ENCODE data around the gene UMODL1. TPM values are rescaled to one million over a fixed set of nuclear protein-coding genes. Genes with fewer than 3 reads are reported as not detected.
A peak's percentile ranks its signal among the peaks of the same experiment; 100 is the strongest.

Gene UMODL1
- total RNA-seq, 6 donors from 2014 or later: 0.07 to 6.3 (median 0.59) TPM; not detected in 1

DNA sequence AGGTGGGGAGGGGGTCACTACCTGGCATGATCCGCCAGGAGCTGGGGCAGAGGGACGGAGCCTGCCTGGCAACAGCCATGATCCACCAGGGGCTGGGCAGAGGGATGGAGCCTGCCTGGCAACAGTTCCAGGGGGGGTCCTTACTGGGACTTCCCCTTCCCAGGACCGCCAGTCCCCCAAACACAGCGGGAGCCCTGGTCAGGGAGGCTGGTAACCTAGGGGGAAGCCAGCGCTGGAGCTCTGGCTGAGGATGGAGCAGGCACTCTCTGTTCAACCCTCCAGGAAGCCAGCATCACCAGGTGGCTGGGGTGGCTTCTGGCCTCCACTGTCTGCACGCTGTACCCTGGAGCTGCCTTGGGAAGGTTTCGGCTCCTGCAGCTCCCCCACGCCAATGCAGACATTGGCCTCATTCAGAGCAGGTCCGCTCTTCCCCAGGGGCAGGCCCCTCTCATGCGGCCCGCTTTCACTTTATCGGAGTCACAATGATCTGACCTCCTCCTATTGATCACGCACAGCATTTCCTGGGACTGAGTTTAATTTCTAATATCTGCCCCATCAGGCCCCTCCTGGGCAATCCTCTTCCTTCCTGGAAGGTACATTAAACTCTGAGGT, 79.5 kb downstream of the UMODL1 start:
- Histone ChIP-seq H3K4me3 (no peak overlapping the region), H3K4me1 (peaks cover 7 to 34% (median 26%) of the 10 kb centered on the region in 4 donors), H3K9me3 (no peaks in the 10 kb centered on the region), H3K27me3 (no peaks in the 10 kb centered on the region), H3K36me3 (no peaks in the 10 kb centered on the region), H3K27ac (peak overlapping the region in 1 of 4 donors; percentile 63)
- 82 to 91% methylated on average over 8 to 13 of the region's 13 CpGs for WGBS, 2 donors
- no peak for ATAC-seq (ENCODE audit: low FRiP score in 2 of 2)
- DNase-seq: no peak
- no peak for TF ChIP-seq POLR2A (IDR thresholded peaks at IDR 0.05)

DNA sequence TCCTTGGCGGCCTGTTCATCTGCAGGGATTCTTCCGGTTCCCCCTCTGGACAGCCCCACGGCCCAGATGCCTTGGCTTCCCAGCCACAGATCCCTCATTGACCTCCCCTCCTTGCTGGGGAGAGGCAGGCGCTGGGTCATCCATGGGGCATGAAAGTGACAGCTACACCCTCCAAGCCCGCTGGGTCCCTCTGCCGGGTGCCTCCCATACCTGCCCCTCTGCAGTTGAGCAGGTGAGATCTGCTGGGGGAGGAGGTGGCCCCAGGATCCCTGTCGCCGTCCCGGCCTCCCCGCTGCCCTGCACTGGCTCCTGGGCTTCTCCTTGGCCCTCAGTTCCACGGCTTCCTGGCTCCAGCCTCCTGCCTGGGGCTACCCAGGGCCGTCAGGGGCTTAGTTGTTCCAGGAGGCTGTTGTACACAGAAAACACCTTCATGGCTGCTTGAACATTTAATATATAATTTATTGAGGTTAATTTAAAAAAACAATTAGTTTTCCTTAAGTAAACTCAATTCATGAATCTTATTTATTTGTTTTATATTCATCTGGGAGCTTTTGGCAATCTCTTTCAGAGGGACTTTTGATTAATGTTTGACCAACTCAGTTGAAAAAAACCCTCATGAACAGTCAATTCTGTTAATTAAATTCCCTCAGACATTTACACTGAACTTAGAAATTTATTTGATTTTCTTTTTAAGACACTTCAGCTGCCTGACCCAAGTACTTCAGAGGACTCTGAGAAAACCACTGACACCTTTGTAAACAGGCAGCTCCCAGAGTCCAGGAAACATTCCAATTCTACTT, 80.2 kb downstream of the UMODL1 start:
- no peak for DNase-seq
- ATAC-seq (ENCODE audit: low FRiP score in 2 of 2): peak in 1 of 2 donors; percentile 24
- H3K36me3 ChIP-seq: no peaks in the 10 kb centered on the region
- no peaks in the 10 kb centered on the region for H3K9me3 ChIP-seq
- no peaks in the 10 kb centered on the region for H3K27me3 ChIP-seq
- peaks cover 7 to 34% (median 24%) of the 10 kb centered on the region in 4 donors for H3K4me1 ChIP-seq
- TF ChIP-seq POLR2A (IDR thresholded peaks at IDR 0.05): no peak
- no peak for TF ChIP-seq POLR2AphosphoS5 (IDR thresholded peaks at IDR 0.05)
- no peak for TF ChIP-seq EP300 (IDR thresholded peaks at IDR 0.05)
- TF ChIP-seq, protein P1, sequence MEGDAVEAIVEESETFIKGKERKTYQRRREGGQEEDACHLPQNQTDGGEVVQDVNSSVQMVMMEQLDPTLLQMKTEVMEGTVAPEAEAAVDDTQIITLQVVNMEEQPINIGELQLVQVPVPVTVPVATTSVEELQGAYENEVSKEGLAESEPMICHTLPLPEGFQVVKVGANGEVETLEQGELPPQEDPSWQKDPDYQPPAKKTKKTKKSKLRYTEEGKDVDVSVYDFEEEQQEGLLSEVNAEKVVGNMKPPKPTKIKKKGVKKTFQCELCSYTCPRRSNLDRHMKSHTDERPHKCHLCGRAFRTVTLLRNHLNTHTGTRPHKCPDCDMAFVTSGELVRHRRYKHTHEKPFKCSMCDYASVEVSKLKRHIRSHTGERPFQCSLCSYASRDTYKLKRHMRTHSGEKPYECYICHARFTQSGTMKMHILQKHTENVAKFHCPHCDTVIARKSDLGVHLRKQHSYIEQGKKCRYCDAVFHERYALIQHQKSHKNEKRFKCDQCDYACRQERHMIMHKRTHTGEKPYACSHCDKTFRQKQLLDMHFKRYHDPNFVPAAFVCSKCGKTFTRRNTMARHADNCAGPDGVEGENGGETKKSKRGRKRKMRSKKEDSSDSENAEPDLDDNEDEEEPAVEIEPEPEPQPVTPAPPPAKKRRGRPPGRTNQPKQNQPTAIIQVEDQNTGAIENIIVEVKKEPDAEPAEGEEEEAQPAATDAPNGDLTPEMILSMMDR (IDR thresholded peaks at IDR 0.05): no peak
- no peak overlapping the region for H3K4me3 ChIP-seq
- 58 to 68% methylated on average over 4 to 12 of the region's 12 CpGs for WGBS, 2 donors
- H3K27ac ChIP-seq: peak overlapping the region in 3 of 4 donors; percentile 5 to 63 (median 52)

DNA sequence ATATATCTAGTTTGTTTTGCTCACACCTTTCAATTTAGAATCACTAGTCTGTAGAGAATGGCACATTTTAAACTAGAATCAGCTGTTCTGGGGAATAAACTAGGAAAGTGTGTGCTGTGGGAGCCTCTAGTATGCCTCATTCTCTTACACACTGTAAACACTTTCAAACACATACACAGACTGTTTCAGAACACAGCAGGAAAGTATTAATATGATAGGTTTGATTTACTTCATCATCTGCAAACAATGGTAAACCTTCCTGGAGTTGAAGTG, 80.8 kb downstream of the UMODL1 start:
- DNase-seq (no peak), ATAC-seq (ENCODE audit: low FRiP score in 2 of 2) (no peak)
- peaks cover 8 to 39% (median 26%) of the 10 kb centered on the region in 4 donors for H3K4me1 ChIP-seq
- H3K27ac ChIP-seq: peak overlapping the region in 3 of 4 donors; percentile 1 to 52 (median 5)
- no peak overlapping the region for H3K4me3 ChIP-seq
- H3K9me3 ChIP-seq: no peaks in the 10 kb centered on the region
- no peaks in the 10 kb centered on the region for H3K36me3 ChIP-seq
- TF ChIP-seq POLR2AphosphoS5 (IDR thresholded peaks at IDR 0.05) (no peak), EP300 (IDR thresholded peaks at IDR 0.05) (no peak), POLR2A (IDR thresholded peaks at IDR 0.05) (no peak)
- TF ChIP-seq, protein P1 (IDR thresholded peaks at IDR 0.05): no peak
- H3K27me3 ChIP-seq: no peaks in the 10 kb centered on the region

DNA sequence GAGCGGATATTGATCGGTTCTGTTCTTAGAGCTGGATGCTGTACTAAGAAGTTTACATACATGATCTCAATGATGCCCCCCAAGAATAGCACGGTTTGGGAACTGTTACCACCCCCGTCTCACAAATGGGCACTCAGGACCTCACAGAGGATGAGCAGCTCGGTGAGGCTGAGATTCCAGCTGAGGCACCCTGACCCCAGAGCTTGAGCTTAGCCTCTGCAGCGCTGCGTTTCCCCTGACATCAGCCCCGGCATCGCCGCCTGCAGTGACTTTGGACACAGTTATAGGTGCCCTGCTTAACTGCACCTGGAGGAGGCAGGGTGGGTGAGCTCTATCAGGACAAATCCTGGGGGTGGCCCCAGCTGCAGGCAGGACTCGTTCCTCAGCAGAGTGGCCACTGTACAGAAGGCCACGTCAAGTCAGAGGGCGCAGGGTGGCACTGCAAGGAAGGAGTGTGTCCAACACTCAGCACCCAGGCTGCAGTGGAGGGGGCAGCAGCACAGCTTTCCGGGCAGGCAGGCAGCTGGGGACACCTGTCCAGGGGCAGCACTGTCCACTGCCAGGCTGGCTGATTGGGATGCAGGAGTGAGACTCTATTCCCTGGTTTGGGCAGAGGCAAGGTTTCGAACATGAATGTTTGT, 82.0 kb downstream of the UMODL1 start:
- WGBS, 2 donors: 91 to 99% methylated on average over 10 to 15 of the region's 15 CpGs
- TF ChIP-seq, protein P1 (IDR thresholded peaks at IDR 0.05): no peak
- TF ChIP-seq POLR2AphosphoS5 (IDR thresholded peaks at IDR 0.05): no peak
- no peak for TF ChIP-seq EP300 (IDR thresholded peaks at IDR 0.05)
- no peak for TF ChIP-seq POLR2A (IDR thresholded peaks at IDR 0.05)
- no peaks in the 10 kb centered on the region for H3K27me3 ChIP-seq
- no peak for ATAC-seq (ENCODE audit: low FRiP score in 2 of 2)
- DNase-seq: no peak
- no peak overlapping the region for H3K4me3 ChIP-seq
- H3K4me1 ChIP-seq: peaks cover 9 to 43% (median 31%) of the 10 kb centered on the region in 4 donors
- no peaks in the 10 kb centered on the region for H3K9me3 ChIP-seq
- H3K36me3 ChIP-seq: no peaks in the 10 kb centered on the region
- no peak overlapping the region for H3K27ac ChIP-seq

DNA sequence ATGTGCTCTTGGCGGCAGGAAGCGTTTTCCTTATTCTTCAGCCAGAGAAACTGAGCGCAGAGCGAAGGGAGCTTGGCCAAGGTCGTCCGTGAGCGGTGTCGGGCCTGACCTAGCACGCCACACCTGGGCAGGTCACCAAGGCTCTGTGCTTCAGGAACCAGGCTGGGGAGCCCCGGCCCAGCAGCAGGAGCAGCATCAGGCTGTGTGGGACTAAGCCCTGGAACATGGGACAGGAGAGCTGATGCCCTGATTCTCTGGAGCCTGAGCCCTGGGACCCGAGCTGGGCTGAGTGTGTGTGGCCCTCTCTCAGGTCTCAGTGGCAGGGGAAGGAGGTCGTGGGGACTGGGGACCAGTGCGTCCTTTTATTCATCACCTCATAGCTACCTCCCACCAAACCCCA, 82.6 kb downstream of the UMODL1 start:
- no peaks in the 10 kb centered on the region for H3K27me3 ChIP-seq
- H3K4me3 ChIP-seq: no peak overlapping the region
- H3K36me3 ChIP-seq: no peaks in the 10 kb centered on the region
- peaks cover 9 to 43% (median 31%) of the 10 kb centered on the region in 4 donors for H3K4me1 ChIP-seq
- no peaks in the 10 kb centered on the region for H3K9me3 ChIP-seq
- DNase-seq (peak; percentile 44 to 75), ATAC-seq (ENCODE audit: low FRiP score in 2 of 2) (no peak)
- H3K27ac ChIP-seq: no peak overlapping the region
- TF ChIP-seq POLR2A (IDR thresholded peaks at IDR 0.05): no peak
- TF ChIP-seq POLR2AphosphoS5 (IDR thresholded peaks at IDR 0.05): no peak
- TF ChIP-seq, protein P1 (IDR thresholded peaks at IDR 0.05): no peak
- TF ChIP-seq EP300 (IDR thresholded peaks at IDR 0.05): no peak
- WGBS, 2 donors: 77 to 100% methylated on average over 5 to 13 of the region's 13 CpGs
